Measurements from ENCODE around the gene PHC2. TPM values are rescaled to one million over a fixed set of nuclear protein-coding genes. Genes with fewer than 3 reads are reported as not detected.

Gene PHC2
- total and polyA plus RNA-seq, 2 of the 13 experiments (the other 11 are each of a cell fraction or from before 2014, with no cell fraction given), result 52.5 to 84.9 TPM

- intact Hi-C loops (cut with micrococcal nuclease; ENCODE audit: unreplicated experiment), result no loop called here
- TF ChIP-seq RBFOX2 (IDR thresholded peaks at IDR 0.05; ENCODE audit: low read depth, low read length) (peak; percentile 87), ZSCAN29 (CRISPR knock-in tag; conservative IDR thresholded peaks at IDR 0.05) (no peak), AGO2 (optimal IDR thresholded peaks at IDR 0.05; ENCODE audit: low read depth, low read length) (peak; percentile 32), ZFX (CRISPR knock-in tag; IDR thresholded peaks at IDR 0.05; ENCODE audit: low read depth) (peak; percentile 49; the same call in 1 of the 2 replicates), MAF1 (CRISPR knock-in tag; IDR thresholded peaks at IDR 0.05; ENCODE audit: borderline replicate concordance) (0 out of 2 replicates have a peak, but pooled peaks have one; percentile 32), HIC2 (CRISPR knock-in tag; IDR thresholded peaks at IDR 0.05; ENCODE audit: low read depth) (no peak)
- TF ChIP-seq, protein P1, sequence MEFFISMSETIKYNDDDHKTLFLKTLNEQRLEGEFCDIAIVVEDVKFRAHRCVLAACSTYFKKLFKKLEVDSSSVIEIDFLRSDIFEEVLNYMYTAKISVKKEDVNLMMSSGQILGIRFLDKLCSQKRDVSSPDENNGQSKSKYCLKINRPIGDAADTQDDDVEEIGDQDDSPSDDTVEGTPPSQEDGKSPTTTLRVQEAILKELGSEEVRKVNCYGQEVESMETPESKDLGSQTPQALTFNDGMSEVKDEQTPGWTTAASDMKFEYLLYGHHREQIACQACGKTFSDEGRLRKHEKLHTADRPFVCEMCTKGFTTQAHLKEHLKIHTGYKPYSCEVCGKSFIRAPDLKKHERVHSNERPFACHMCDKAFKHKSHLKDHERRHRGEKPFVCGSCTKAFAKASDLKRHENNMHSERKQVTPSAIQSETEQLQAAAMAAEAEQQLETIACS (CRISPR knock-in tag; IDR thresholded peaks at IDR 0.05), result peak; percentile 35; the same call in 1 of the 2 replicates
- TF ChIP-seq, protein P2, sequence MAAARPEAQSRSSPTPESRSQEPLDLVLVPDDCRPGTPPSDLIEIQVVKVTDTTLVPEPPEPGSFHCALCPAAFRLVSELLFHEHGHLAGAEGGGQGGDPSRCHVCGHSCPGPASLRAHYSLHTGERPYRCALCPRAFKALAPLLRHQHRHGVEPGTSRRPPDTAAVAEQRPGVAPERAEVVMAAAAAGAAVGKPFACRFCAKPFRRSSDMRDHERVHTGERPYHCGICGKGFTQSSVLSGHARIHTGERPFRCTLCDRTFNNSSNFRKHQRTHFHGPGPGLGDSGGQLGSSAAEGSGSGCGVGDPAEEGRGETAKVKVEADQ (CRISPR knock-in tag; IDR thresholded peaks at IDR 0.05; ENCODE audit: borderline replicate concordance), result peak; percentile 3; the same call in 1 of the 2 replicates
- TF ChIP-seq, protein P3, sequence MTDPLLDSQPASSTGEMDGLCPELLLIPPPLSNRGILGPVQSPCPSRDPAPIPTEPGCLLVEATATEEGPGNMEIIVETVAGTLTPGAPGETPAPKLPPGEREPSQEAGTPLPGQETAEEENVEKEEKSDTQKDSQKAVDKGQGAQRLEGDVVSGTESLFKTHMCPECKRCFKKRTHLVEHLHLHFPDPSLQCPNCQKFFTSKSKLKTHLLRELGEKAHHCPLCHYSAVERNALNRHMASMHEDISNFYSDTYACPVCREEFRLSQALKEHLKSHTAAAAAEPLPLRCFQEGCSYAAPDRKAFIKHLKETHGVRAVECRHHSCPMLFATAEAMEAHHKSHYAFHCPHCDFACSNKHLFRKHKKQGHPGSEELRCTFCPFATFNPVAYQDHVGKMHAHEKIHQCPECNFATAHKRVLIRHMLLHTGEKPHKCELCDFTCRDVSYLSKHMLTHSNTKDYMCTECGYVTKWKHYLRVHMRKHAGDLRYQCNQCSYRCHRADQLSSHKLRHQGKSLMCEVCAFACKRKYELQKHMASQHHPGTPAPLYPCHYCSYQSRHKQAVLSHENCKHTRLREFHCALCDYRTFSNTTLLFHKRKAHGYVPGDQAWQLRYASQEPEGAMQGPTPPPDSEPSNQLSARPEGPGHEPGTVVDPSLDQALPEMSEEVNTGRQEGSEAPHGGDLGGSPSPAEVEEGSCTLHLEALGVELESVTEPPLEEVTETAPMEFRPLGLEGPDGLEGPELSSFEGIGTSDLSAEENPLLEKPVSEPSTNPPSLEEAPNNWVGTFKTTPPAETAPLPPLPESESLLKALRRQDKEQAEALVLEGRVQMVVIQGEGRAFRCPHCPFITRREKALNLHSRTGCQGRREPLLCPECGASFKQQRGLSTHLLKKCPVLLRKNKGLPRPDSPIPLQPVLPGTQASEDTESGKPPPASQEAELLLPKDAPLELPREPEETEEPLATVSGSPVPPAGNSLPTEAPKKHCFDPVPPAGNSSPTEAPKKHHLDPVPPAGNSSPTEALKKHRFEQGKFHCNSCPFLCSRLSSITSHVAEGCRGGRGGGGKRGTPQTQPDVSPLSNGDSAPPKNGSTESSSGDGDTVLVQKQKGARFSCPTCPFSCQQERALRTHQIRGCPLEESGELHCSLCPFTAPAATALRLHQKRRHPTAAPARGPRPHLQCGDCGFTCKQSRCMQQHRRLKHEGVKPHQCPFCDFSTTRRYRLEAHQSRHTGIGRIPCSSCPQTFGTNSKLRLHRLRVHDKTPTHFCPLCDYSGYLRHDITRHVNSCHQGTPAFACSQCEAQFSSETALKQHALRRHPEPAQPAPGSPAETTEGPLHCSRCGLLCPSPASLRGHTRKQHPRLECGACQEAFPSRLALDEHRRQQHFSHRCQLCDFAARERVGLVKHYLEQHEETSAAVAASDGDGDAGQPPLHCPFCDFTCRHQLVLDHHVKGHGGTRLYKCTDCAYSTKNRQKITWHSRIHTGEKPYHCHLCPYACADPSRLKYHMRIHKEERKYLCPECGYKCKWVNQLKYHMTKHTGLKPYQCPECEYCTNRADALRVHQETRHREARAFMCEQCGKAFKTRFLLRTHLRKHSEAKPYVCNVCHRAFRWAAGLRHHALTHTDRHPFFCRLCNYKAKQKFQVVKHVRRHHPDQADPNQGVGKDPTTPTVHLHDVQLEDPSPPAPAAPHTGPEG (CRISPR knock-in tag; IDR thresholded peaks at IDR 0.05), result peak; percentile 48; the same call in 1 of the 2 replicates
Observed at GRCh38 chr1:33349081-33349759, 81.7 kb downstream of the PHC2 start.

More at GRCh38 chr1:33349081-33349759, 81.7 kb downstream of the PHC2 start:
- H3K9ac ChIP-seq (ENCODE audit: insufficient read depth, low read depth, low read length), result peak overlapping the region; percentile 81
- 0% methylated on average over 17 of the region's 78 CpGs for WGBS (ENCODE audit: low lambda C conversion rate)
- H3K9me3 ChIP-seq (ENCODE audit: low read length), result no peaks in the 10 kb centered on the region
- ChIA-PET POLR2A (interaction anchor here (0.6 to 3.2 kb wide), 9 partner anchors 9 to 1781 kb away, joined by 3 to 29 read pairs (median 5); partner anchors contain the start of gene A3GALT2), CTCF (ENCODE audit: low intra/inter-chr PET ratio, low total read pairs) (no interaction called here)
- FAIRE-seq (no peak), ATAC-seq (peak; percentile 22), DNase-seq (ENCODE audit: low spot score) (no peak)
- no TSS peak for BruUV-seq (replicated peaks)
- peaks cover 75% of the 10 kb centered on the region for H3K4me1 ChIP-seq (ENCODE audit: insufficient read depth, low read length)
- H3K36me3 ChIP-seq (replicated peaks in 1 of 2; ENCODE audit: control insufficient read depth in 1 of 2, insufficient read depth in 2 of 2, low read length in 2 of 2), result peaks cover 0 to 13% of the 10 kb centered on the region in 2 experiments; a peak in 2 of 5 replicates
- peak overlapping the region; percentile 82 to 94 (median 88) for H3K4me3 ChIP-seq (replicated peaks in 1 of 3; ENCODE audit: insufficient read depth in 1 of 3, low read depth in 2 of 3, low read length in 3 of 3)
- H3K4me2 ChIP-seq (ENCODE audit: low read depth, low read length), result peak overlapping the region; percentile 88
- H3K27me3 ChIP-seq (ENCODE audit: control insufficient read depth in 1 of 2, insufficient read depth in 2 of 2, low read length in 2 of 2), result no peaks in the 10 kb centered on the region; a peak in 1 of 5 replicates
- H2AFZ ChIP-seq (ENCODE audit: low read length), result no peak overlapping the region
- peak overlapping the region; percentile 92 for H3K27ac ChIP-seq (ENCODE audit: extremely low read length, insufficient read depth, low read length)
- no peaks in the 10 kb centered on the region for H4K20me1 ChIP-seq (ENCODE audit: insufficient read depth, low read length)
- H3K79me2 ChIP-seq (ENCODE audit: insufficient read depth, low read length), result peaks cover 52% of the 10 kb centered on the region
- in situ Hi-C loops (cut with HindIII; ENCODE audit: extremely low pct_ligation_motif_present, low pct_unique_long_range_greater_than_20kb), result no loop called here

Data from HepG2 (cell line).